Measurements from ENCODE around the gene ZNF438. TPM values are rescaled to one million over a fixed set of nuclear protein-coding genes. Genes with fewer than 3 reads are reported as not detected.

The ZNF438 gene
- total RNA-seq, 1 experiment from 2014 or later = 1.7 TPM

DNA sequence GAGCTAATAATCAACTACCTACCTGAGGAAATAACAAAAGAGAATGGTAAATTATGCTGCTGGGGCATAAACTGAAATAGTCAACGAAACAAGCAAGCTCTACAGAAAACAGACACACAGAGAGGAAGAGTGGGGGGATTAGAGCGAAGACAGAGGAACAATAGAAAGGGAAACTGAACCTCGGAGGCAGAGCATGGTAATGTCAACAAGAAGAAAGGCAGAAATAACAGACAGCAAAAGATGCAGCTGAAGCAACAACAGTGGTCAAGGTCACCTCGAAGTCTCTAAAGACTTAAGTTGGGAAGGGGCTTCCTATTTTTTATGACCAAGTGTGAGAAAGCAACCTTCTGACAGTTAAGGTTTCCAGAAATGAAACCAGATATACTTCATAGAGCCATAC, 177.0 kb downstream of the ZNF438 start:
- no peak for DNase-seq (ENCODE audit: low read depth)

DNA sequence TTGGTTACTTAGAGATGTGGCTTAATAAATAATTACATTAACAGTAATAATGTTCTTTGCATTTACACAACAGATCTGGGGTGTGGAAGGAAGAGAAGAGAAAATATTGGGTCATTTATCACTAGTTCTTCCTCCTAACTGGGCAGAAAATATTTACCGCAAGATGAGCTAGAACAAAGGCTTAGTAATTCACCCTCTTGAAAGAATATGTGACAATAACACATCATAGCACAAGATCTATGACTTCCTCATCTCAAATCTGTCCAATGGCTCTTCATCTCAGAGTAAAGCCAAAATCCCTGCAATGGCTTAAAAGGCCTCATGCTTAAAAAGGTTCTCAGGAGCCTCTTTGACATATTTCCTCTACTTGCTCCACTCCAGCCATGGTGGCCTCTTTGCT, 178.6 kb downstream of the ZNF438 start:
- no peak for DNase-seq (ENCODE audit: low read depth)

DNA sequence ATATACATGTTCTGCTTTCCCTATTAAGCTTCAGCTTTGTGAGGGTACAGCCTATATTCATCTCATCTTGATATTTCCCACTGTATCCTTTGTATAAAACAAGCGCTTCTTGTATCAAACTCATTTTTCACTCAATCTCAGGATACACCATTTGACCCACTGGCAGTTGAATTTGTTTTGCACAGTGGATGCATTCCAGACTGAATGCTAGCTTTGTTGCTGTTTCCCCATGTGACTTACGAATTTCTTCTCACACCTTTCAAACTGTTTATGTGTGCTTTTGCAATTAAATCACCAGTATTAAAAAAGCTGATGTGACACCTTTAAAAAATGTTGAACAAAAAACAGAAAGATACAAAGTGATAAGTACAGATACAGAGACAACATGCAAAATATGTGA, 180.9 kb downstream of the ZNF438 start:
- no peak for DNase-seq (ENCODE audit: low read depth)

DNA sequence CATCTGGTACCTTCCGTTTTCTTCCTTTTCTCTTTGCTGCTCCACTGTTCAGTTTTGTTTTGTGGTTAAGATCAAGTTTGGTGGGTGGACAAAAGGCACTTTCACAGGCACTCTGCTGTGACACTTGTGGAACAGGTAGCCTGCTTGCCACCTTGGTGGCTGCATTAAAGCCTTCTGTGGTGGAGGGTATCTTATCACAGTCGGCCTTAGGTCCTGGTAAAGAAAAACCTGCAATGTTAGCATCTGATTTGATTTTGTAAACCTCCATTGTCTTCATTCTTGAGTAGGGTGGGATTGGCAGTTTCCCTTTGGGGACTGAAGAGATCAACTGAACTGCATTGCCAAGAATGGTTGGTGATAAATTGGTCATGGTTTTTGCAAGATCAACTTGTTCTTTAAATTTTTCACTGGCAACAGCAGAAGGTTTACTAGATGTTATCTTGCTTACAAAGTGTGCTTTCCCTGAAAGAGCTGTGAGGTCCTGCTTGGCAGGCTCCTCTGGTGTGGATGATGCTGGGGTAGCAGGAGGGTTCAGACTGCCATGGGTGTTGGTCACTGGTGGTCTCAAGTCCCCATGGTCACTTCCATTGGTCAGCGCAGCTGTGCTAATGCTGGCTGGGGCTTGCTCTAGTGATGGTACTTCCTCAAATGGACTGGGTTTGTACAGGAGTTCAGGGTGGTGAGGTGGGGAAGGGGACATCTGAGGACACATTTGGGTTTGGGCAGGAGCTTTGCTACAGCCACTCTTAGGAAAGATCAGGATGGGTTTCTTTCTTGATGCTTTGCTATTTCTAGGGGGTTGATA, 182.2 kb downstream of the ZNF438 start:
- no peak for DNase-seq (ENCODE audit: low read depth)

DNA sequence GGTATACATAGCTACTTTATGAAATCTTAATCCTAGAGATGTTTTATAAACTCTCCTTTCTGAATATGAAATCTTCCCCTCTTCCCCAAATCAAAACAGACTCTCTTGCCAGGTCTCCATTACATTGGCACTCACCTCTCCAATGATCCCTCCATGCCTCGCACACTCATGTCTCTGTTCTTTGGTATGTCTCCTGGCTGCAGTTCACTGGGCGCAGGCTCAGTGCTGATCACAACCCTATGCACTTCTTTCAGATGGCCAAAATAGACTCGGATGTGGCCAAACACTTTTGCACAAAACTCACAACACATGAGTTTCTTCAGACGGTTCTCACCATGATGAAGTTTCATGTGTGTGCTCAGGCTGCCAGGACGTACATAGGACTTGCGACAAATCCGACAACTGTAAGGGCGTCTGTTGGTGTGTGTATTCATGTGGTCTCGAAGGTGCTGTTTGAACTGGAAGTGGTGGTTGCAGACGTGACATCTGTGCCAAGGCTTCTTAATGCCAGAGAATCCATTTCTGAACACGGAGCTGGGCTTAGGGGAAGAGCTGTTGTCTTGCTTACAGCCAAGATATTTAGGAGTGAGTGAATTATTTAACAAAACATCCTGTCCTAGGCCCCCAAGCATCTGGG, 183.2 kb downstream of the ZNF438 start:
- DNase-seq (ENCODE audit: low read depth) = no peak

DNA sequence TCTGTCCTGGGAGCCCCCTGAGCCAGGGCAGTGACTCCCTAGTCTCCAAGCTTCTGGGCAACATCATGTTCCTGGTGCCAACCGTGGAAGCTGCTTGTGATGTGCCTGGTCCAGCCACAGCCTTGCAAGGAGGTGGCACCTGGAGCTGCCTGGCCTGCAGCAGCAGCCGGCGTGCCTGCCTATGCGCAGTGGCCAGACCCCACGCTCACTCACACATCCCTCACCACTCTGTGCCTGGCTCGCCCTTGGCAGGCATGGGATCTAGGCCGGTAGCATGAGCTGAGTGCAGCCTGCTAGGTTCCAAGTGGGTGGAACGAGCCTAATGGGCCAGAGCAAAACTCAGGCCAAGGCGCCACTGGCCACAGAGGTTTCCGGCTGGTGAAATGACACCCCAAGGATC, 184.0 kb downstream of the ZNF438 start:
- DNase-seq (ENCODE audit: low read depth) = no peak

DNA sequence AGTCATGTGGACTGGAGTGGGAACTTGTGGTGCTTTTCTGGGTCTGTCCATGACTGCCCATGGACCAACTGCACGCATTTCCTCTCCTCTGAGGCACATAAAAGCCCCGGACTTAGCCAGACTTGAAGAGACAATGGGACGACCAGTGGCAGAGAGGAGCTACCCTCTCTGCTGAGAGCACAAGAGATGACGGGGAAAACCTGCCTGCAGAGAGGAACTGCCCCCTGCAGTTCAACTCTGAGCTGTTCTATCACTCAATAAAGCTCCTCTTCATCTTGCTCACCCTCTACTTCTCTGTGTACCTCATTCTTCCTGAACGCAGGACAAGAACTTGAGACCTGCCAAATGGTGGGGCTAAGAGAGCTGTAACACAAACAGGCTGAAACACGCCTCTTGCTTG, 184.5 kb downstream of the ZNF438 start:
- no peak for DNase-seq (ENCODE audit: low read depth)

DNA sequence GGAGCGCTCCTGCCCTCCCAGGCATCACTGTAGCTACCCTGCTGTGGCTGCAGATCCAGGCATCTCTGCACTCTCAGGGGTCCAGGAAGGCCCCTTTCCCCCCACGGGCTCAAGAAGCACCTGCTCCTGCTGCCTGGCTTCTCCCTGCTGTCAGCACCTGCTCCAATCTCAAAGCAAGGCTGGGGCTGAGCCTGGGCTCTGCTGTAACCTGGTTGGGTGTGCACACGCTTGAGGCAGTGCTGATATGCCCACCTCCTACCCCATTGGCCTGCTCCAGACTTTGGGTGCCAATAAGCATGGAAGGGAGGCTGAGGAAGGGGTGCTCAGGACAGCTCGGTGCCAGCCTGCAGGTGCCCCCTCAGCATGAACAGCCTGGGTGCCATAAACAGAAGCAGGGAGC, 185.0 kb downstream of the ZNF438 start:
- DNase-seq (ENCODE audit: low read depth) = no peak

DNA sequence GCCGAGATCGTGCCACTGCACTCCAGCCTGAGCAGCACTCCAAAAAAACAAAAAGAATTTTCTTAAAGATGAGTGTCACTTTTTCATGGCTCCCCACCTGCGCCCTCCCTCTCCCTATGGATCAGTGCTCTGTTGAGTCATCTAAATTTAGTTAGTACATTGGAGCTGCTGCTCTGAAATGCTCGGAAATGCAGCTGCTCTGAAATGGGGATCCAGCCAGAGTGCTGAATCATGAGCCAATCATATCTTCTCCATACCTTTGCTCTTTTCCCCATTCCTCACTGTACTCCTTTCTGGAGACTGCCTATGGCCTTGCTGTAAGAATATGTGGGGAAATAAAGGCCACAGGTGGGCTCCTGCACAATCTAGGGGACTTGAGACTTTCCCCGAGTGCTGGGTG, 188.8 kb downstream of the ZNF438 start:
- no peak for DNase-seq (ENCODE audit: low read depth)

DNA sequence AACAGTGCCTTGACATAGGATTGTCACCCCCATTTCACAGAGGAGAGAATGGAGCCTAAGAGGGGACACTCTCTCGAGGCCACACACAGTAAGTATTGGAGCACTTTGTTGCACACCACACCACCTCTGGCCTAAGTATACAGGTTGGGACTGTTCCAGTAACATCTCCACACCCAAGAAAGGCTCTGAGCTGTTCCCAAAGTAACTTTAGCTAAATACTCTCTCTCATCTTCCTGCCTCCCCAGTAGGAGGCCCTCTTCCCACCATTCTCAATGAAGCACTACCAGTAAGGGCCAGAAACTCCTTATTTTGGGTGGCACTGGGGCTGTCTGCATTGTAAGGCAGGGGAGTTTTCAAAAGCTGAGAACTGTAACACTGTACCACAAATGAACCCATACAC, 189.5 kb downstream of the ZNF438 start:
- DNase-seq (ENCODE audit: low read depth) = no peak

DNA sequence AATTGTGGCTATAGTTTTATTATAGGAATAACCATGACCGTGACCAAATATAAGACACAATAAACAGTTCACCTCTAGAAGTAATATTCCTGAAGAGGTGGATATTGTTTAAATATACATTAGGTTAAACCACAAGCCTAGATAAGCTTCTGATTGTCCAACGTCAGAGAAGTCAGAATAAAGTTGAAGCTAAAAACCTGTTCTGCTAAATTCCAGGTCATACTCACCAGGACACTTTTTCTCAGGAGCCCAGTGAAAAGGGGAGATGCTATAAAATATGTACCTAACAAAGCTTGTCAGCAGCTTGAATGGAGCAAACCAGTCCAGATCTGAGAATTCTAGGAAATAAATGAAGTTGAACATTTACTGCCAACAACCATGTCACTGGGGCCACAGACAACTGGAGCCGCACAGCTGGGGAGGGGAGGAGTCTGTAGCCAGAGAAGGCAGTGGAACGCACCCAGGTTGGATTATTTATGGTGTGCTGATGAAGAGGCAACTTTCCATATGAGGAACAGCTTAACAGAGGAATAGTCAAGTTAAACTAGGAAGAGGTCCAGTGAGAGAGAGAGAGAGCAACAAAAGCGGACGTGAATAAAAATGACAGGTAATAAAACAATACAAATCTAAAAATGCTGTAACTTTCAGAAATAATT, 191.1 kb downstream of the ZNF438 start:
- DNase-seq (ENCODE audit: low read depth) = no peak

DNA sequence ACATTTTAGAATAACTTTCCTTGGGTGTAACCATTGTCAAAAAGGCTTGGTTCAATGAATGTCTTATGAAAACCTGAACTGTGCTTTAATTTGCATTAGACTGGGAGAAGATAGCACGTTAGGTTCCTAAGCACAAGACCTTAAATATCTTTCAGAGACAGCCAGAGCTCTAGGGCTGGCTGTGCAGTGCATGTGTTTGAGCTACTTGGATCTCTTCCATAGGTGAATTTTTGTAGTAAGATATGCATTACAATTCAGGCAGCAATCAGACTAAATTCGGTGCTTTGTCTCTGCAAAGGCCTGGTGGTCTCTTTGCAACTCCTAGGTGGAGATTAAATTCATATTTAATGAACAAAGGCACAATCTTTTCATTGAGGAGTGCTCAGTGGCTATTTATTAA, 192.0 kb downstream of the ZNF438 start:
- no peak for DNase-seq (ENCODE audit: low read depth)

DNA sequence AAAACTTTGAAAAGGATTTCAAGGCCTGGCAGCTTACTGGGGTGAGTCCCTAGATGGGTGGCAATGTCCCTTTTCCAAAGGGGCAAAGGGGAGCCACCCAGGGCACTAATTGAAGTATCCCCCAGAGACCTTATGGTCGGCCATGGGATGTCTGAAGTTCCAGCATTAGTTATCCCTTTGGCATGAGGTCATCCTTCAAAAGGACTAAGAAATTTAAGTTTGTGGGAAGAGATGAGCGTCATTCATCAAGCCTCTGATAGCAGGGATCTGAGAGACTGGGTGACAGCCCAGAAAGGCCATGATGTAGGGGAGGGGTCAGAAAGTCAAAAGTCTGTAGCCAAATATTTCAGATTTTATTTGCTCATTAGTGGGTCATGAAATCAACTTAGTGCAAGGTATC, 195.3 kb downstream of the ZNF438 start:
- DNase-seq (ENCODE audit: low read depth) = no peak

DNA sequence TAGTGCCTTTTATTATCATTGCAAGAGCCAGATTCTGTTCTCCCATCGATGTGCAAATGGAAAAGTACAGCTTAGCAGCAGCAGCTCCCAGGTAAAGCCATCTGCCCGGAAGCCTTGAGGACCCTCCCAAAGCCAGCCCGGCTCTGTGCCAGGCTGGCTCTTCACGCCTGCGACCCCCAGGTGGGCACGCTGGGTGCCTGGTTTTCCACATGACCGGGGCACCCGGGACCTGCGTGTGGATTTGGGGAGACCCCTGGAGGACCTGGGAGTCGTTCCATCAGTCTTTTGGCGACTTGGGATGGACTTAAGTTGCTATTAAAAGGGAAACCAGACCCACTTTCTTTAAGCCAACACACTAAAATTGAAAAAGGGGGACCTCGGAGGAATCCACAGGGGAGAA, 196.5 kb downstream of the ZNF438 start:
- DNase-seq (ENCODE audit: low read depth) = no peak

DNA sequence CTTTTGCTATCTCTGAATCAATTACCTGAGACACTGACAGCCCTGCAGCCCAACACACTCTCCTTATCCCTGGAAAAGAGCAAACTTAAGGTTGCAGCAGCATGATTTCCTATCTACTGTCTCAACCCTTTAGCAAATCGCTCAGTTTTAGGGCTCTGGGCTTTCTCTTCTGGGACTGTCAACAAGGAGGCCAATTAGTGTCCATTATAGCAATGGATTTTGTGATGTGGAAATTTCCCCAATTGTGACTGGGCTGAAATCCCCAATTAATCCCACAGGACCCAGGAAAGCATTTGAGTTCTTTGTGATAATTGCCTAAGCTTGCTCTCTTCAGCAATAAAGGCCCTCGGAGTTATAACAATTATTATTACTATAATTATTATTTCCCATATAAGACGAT, 197.0 kb downstream of the ZNF438 start:
- no peak for DNase-seq (ENCODE audit: low read depth)

DNA sequence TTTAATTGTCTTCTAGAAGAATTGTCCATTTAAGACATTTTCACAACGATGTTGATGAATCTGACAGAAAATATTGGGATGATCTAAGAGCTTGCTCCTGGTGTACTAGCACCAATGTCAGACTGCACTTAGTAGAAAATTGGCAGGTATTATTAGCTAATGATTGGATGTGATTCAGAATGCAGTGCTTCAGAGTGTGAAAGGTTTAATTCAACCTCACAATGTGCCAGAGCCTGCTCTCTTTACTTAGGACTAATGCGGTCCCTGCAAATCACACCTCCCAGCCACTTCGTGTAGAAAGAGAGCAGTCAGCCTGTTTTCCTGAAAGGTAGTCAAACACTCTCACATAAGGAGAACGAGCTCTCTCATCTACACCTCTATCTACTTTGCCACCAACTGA, 197.5 kb downstream of the ZNF438 start:
- DNase-seq (ENCODE audit: low read depth) = no peak

DNA sequence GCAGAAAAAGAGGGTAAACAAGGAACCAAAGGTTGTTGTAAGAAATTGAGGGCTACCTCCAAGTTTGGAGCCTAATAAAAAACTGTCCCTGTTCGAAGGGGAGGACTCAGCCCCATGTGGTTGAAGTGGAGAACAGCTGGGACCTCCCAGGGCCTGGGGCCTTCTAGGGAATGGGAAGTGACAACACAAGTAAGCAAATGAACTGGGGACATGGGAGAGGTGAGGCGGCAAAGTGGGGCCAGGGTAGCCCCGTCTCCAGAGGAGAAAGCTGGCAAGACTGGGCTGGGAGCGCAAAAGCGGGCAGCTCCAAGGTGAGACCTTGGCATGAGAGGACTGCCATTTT, 198.1 kb downstream of the ZNF438 start:
- DNase-seq (ENCODE audit: low read depth) = no peak

DNA sequence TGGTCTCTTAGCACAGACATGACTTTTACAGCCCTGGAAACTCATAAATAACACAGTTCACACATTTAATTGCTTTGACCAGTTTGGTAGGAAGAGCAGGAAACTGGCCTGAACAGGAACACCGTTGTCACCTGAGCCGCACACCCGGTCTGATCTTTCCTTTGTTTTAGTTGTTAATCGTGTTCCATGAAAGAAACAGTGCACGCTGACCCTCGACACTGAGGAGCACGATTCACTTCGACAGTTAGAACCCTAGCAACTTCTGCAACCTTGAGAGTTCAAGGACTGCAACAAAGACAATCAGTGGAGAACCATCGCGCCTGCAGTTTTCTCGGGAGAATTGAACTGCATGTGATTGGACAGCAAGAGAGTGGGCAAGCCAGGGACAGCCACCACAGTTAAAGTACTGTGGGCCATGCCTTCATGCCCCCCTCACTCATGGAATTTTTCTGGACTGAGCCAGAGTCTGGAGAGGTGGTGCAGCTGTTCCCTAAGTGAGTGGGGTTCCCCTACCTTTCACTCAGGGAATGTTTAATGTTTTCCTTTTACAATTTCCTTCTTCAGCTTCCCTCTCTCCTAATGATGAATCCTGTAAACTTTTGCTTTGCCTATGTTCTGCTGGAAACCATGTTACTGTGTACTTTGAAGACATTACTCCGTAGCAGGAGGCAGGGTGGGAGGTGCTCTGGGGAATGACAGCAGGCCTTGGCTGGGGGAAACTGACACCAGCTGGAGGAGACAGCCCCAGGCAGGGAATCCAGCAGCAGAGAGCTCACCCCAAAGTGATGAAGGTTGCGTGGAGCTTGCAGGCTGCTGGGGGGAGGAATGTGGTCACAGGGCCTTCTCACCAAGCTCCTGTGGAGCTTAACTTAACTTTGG, 198.7 kb downstream of the ZNF438 start:
- no peak for DNase-seq (ENCODE audit: low read depth)

DNA sequence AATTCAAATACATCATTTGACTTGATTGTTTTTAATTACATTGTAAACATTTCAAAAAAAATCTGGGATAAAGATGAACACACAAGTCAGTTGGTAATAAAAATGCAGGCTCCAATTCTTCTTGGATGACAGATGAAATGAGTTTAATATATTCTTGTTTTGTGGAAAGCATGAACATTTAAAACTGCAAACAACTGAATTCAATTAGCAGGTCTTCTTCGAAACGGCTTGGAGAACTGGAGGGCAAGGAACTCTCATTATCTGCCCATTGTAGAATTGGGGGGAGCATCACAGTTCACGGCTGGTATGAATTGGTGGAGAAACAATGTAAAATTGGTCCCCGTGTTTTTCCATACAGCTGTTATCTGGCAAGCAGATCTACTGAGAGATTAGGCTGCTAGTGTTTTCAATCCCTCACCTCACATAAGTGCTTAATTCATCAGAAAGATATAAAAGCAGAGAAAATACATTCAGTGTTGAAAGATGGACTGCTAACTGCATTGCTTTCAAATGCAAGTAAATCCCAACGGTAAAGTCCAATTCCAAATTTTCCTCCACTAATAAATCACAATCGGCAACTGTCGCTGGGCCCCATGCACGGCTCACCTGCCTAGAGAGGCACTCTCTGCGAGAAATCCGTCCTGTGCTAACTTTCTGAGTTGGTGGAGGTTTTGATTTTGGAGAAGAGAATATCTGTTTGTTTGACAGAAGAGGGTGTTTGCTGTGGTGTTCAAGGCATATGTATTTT, 199.5 kb downstream of the ZNF438 start:
- no peak for DNase-seq (ENCODE audit: low read depth)

DNA sequence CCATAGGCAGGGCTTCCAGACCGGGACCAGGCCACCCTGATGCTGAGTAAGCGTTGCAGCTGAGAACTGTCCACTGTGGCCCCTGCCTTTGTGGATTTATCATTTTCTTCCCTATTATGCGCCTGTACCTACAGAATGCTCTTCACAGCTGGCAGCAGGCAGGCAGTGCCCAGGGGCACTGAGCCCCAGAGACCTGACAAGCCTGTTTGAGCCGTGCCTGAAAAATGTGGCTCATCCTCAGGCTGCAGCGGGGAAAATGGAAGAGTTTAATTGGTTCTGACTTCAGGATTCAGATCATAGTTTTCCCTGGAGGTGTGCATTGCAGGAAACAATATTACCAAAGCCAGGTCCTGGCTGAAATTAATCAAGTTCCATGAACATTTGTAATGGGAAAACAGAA, 200.2 kb downstream of the ZNF438 start:
- no peak for DNase-seq (ENCODE audit: low read depth)

All from HT1080 (cell line).